Stimulated activated CD8-positive, alpha-beta memory T cell treated with anti-CD3 and anti-CD28 coated beads, Interleukin-12 subunit alpha, Interleukin-12 subunit beta, amount 100 ng/mL, for 24 hours (primary cell): ENCODE data around the gene ZMAT1.
"Not testable (repeated sequence)": the region's sequence is repeated elsewhere in the genome, so short reads cannot be mapped to it uniquely, and the experiment has no call there.

ENCODE experiments used
- DNase-seq: peaks from one replicate; pipeline ENCODE4 v3.0.0-alpha.2; 2020; ENCODE audit errors: extremely low read depth

Gene ZMAT1

GRCh38 chrX:101931488-101932248, at the start of gene ZMAT1:
ZMAT1 (minus strand) TSS chrX:101932027; CDS start chrX:101932008, 19 bp downstream.
- peak; percentile 80 for DNase-seq

- no peak for DNase-seq
These were observed 45.3 kb upstream of the ZMAT1 start for GRCh38 chrX:101977106-101977505.

GRCh38 chrX:101973066-101973465, 41.2 kb upstream of the ZMAT1 start:
- no peak for DNase-seq

GRCh38 chrX:101964923-101965539, 33.2 kb upstream of the ZMAT1 start:
- DNase-seq = not testable (repeated sequence)

- no peak for DNase-seq
These were observed 26.3 kb upstream of the ZMAT1 start for GRCh38 chrX:101958139-101958538.

GRCh38 chrX:101957174-101957573, 25.3 kb upstream of the ZMAT1 start:
- DNase-seq = no peak

- DNase-seq = no peak
These were observed 24.7 kb upstream of the ZMAT1 start for GRCh38 chrX:101956556-101956955.

- no peak for DNase-seq
These were observed 18.8 kb upstream of the ZMAT1 start for GRCh38 chrX:101950581-101950980.

GRCh38 chrX:101932249-101932570, 383 bp upstream of the ZMAT1 start:
- DNase-seq = no peak

- no peak for DNase-seq
These were observed 715 bp downstream of the ZMAT1 start for GRCh38 chrX:101931136-101931487.

GRCh38 chrX:101925733-101926132, 6.1 kb downstream of the ZMAT1 start:
- DNase-seq = no peak

- no peak for DNase-seq
These were observed 13.1 kb downstream of the ZMAT1 start for GRCh38 chrX:101918751-101919150.

- DNase-seq = no peak
These were observed 25.6 kb downstream of the ZMAT1 start for GRCh38 chrX:101906136-101906796.

- no peak for DNase-seq
These were observed 26.8 kb downstream of the ZMAT1 start for GRCh38 chrX:101904996-101905395.
